ENCODE measurements around the gene OOEP. TPM values are rescaled to one million over a fixed set of nuclear protein-coding genes. Genes with fewer than 3 reads are reported as not detected.
"Not testable (repeated sequence)": the region's sequence is repeated elsewhere in the genome, so short reads cannot be mapped to it uniquely, and the experiment has no call there.

The OOEP gene
- total and polyA plus RNA-seq, 3 donors from 2014 or later = 14.1 to 26.9 (median 24.8) TPM

DNA sequence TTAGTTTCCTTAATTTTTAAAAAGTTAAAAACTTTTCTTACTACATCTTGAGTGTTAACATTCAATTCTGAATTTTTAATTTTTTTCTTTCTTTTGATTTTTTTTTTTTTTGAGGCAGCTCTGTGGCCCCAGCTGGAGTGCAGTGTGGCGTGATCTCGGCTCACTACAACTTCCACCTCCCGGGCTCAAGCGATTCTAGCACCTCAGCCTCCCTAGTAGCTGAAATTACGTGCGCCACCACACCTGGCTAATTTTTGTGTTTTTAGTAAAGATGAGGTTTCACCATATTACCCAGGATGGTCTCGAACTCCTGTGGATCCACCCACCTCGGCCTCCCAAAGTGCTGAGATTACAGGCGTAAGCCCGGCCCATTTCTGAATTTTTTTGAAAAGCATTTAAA, 26.2 kb upstream of the OOEP start:
- TF ChIP-seq POLR2A (IDR thresholded peaks at IDR 0.05) = no peak
- TF ChIP-seq, protein P1, sequence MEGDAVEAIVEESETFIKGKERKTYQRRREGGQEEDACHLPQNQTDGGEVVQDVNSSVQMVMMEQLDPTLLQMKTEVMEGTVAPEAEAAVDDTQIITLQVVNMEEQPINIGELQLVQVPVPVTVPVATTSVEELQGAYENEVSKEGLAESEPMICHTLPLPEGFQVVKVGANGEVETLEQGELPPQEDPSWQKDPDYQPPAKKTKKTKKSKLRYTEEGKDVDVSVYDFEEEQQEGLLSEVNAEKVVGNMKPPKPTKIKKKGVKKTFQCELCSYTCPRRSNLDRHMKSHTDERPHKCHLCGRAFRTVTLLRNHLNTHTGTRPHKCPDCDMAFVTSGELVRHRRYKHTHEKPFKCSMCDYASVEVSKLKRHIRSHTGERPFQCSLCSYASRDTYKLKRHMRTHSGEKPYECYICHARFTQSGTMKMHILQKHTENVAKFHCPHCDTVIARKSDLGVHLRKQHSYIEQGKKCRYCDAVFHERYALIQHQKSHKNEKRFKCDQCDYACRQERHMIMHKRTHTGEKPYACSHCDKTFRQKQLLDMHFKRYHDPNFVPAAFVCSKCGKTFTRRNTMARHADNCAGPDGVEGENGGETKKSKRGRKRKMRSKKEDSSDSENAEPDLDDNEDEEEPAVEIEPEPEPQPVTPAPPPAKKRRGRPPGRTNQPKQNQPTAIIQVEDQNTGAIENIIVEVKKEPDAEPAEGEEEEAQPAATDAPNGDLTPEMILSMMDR (IDR thresholded peaks at IDR 0.05) = no peak
- no peaks in the 10 kb centered on the region for H3K27me3 ChIP-seq
- no peaks in the 10 kb centered on the region for H3K36me3 ChIP-seq (ENCODE audit: low read depth, missing control alignments)
- H3K4me3 ChIP-seq = no peak overlapping the region
- H3K4me1 ChIP-seq = no peaks in the 10 kb centered on the region
- no peak for DNase-seq
- intact Hi-C loops (cut with DNase I; ENCODE audit: low total_unique reads) = no loop called here
- no peaks in the 10 kb centered on the region for H3K9me3 ChIP-seq
- 64 to 83% methylated on average over 10 of the region's 10 CpGs for WGBS, 2 donors
- H3K27ac ChIP-seq = no peak overlapping the region

DNA sequence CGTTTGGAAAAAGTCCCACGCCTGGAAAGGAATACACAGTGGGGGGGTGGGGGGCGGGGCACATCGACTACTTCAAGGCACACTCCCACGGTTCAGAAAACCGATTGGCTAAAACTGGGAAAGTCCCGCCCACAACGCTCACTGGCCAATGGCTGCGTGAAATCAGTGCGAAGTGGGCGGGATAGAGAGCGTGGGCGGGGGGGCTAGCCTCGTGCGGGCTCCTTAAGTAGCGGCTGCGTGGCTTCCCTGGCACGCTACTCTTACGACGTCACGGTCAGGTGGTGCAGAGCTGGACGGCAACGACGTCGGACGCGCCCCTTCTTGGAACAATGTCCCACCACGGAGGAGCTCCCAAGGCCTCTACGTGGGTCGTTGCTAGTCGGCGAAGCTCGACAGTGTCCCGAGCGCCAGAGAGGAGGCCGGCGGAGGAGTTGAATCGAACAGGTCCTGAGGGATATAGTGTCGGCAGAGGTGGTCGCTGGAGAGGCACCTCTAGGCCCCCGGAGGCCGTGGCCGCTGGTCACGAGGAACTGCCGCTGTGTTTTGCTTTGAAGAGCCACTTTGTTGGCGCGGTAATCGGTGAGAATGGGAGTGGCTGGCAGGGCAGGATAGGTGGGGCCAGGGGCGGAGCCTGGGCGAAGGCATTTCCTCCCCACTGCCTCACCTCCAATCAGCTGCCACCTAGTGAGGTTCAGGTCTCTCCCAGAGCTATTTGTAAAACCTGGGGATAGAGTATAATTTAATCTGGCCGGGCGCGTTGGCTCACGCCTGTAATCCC, 25.1 kb upstream of the OOEP start, which contains the start of gene DDX43:
TSS of gene DDX43 (plus strand) at position 252 of the 778 bp plus-strand sequence. CDS start at position 330, 78 bp downstream.
- peak; percentile 92 for DNase-seq
- H3K9me3 ChIP-seq = no peaks in the 10 kb centered on the region
- intact Hi-C loops (cut with DNase I; ENCODE audit: low total_unique reads) = no loop called here
- WGBS, 2 donors = 60 to 71% methylated on average over 30 to 54 of the region's 54 CpGs
- H3K36me3 ChIP-seq (ENCODE audit: low read depth, missing control alignments) = no peaks in the 10 kb centered on the region
- H3K4me1 ChIP-seq = no peaks in the 10 kb centered on the region
- TF ChIP-seq, protein P1 (IDR thresholded peaks at IDR 0.05) = no peak
- TF ChIP-seq POLR2A (IDR thresholded peaks at IDR 0.05) = no peak
- peak within 1 kb of the TSS; percentile 41 to 63 for H3K4me3 ChIP-seq
- no peaks in the 10 kb centered on the region for H3K27me3 ChIP-seq
- peak within 1 kb of the TSS in 1 of 2 donors; percentile 65 for H3K27ac ChIP-seq

GRCh38 chr6:73393278-73393677, 23.6 kb upstream of the OOEP start:
- no peaks in the 10 kb centered on the region for H3K9me3 ChIP-seq
- H3K36me3 ChIP-seq (ENCODE audit: low read depth, missing control alignments) = no peaks in the 10 kb centered on the region
- no peaks in the 10 kb centered on the region for H3K27me3 ChIP-seq
- WGBS, 2 donors = 89 to 92% methylated on average over 3 of the region's 3 CpGs
- intact Hi-C loops (cut with DNase I; ENCODE audit: low total_unique reads) = no loop called here
- H3K27ac ChIP-seq = no peak overlapping the region
- H3K4me3 ChIP-seq = no peak overlapping the region
- H3K4me1 ChIP-seq = no peaks in the 10 kb centered on the region
- DNase-seq = no peak
- no peak for TF ChIP-seq POLR2A (IDR thresholded peaks at IDR 0.05)
- TF ChIP-seq, protein P1 (IDR thresholded peaks at IDR 0.05) = no peak

GRCh38 chr6:73392188-73392587, 22.5 kb upstream of the OOEP start:
- H3K4me3 ChIP-seq; H3K9me3 ChIP-seq; H3K4me1 ChIP-seq; H3K27me3 ChIP-seq; intact Hi-C loops (cut with DNase I; ENCODE audit: low total_unique reads); H3K27ac ChIP-seq; DNase-seq; H3K36me3 ChIP-seq (ENCODE audit: low read depth, missing control alignments): not testable (repeated sequence)
- 74 to 81% methylated on average over 4 of the region's 4 CpGs for WGBS, 2 donors

- TF ChIP-seq POLR2A (IDR thresholded peaks at IDR 0.05) = no peak
- TF ChIP-seq, protein P1 (IDR thresholded peaks at IDR 0.05) = no peak
- no peaks in the 10 kb centered on the region for H3K36me3 ChIP-seq (ENCODE audit: low read depth, missing control alignments)
- intact Hi-C loops (cut with DNase I; ENCODE audit: low total_unique reads) = no loop called here
- H3K27ac ChIP-seq = no peak overlapping the region
- DNase-seq = no peak
- WGBS, 2 donors = 85 to 90% methylated on average over 2 of the region's 2 CpGs
- H3K9me3 ChIP-seq = no peaks in the 10 kb centered on the region
- H3K4me3 ChIP-seq = no peak overlapping the region
- H3K27me3 ChIP-seq = no peaks in the 10 kb centered on the region
- H3K4me1 ChIP-seq = no peaks in the 10 kb centered on the region
These were observed 22.0 kb upstream of the OOEP start for GRCh38 chr6:73391675-73392074.
